ES-I3 (cell line): ENCODE results near the gene CDK2AP2.

Experiments
- H3K36me3 ChIP-seq: 2 replicates; pipeline ENCODE4 v1.6.1; 2013; ENCODE audit warnings: mild to moderate bottlenecking, low read length, control low read depth, moderate library complexity; ENCODE audit not compliant: insufficient read depth
- H3K4me1 ChIP-seq: 2 replicates; pipeline ENCODE4 v1.6.1; 2013; ENCODE audit warnings: mild to moderate bottlenecking, control low read depth, low read length; ENCODE audit not compliant: insufficient read depth
- H3K9ac ChIP-seq: 2 replicates; pipeline ENCODE4 v1.6.1; 2013; ENCODE audit warnings: low read depth, mild to moderate bottlenecking, low read length, moderate library complexity
- H3K9me3 ChIP-seq: 2 replicates; pipeline ENCODE4 v1.6.1; 2013; ENCODE audit warnings: mild to moderate bottlenecking, low read length, moderate library complexity; ENCODE audit not compliant: control insufficient read depth, insufficient read depth

Gene CDK2AP2

DNA sequence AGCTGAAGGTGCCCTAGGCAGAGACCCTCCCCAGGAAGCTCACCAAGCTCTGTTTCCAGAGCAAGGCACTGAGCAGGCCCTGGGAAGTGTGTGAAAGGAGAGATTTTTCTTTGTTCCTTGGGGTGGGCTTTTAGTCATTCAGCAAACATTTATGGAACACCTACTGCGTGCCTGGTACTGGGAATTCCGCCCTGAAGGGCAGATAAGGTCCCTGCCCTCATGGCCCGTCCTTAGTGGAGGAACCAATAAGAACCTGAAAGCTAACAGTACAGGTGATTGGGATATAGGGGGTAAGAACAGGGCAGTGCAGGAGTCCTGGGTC is 42.8 kb downstream of the CDK2AP2 start:
- peaks cover 3% of the 10 kb centered on the region for H3K4me1 ChIP-seq

DNA sequence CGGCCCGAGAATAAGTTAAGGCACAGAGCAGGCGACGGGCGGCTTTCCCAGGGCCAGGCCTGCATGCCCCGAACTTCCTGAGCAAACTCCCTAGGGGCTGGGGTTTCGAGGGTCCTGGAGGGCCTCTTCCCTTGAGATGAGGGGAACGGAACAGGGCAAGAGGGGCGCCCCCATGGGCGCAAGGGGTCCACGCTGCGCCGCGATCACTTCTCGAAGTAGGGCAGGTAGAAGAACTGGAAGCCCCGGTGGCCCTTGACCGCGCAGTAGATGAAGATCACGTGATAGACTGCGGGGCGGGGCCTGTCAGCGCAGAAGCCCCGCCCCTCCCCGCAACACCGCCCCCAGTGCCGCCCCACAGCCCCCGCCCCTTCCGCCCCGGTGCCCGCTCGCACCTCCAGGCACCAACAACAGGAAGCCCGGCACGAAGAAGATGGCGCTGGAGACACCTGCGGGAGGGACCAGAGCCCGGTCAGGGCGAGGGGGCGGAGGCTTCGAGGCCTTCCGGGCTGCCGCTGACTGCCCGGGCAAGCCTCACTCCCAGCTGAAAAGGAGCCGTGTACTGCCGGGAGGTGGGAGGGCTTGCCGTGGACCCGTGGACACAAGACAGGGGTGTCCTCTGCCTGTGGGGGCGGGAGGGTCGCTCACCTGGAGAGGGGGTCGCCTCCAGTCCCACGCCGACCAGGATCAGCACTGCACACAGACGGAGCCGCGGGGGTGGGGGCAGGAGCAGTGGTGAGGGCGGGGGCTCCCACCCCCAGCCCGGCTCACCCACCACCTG is 43.4 kb downstream of the CDK2AP2 start:
- Histone ChIP-seq H3K36me3 (no peaks in the 10 kb centered on the region), H3K4me1 (peaks cover 3% of the 10 kb centered on the region), H3K9me3 (no peaks in the 10 kb centered on the region), H3K9ac (peak overlapping the region; percentile 61)

More for the DNA sequence above, 42.8 kb downstream of the CDK2AP2 start:
- Histone ChIP-seq H3K9ac (peak overlapping the region; percentile 42), H3K9me3 (no peaks in the 10 kb centered on the region), H3K36me3 (no peaks in the 10 kb centered on the region)

DNA sequence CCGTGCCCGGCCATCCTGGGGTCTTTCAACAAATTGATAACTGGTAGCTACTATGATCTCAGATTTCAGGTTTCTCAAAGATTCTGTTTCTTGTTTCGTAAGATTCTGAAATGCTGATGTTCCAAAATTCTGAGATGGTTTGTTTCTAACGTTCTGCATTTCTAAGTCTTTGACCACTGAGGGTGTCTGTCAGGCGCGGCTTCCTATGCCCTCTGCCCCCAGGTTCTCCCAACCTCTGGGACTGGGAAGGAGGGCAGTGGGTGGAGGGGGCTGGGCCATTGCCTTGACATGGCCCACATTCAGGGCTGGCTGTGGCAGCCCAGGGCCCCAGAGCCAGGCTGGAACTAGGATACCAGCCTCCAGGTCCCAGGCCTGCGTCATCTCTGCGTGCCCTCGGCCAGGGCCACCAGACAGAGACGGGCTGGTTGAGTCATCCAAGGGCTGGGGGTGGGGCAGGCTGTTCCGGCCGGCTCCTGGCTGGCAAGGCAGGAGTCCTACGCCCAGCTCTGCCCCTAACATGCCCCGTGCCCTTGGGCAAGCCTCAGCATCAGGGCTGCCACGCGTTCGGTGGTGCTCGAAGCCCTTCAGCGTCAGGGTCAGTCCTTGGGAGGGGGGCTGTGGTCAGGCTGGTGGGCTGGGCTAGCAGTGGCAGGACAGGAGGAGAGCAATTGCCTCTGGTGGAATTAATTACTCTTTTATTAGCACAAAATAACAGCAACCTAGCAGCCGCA is 44.1 kb downstream of the CDK2AP2 start:
- H3K9me3 ChIP-seq: no peaks in the 10 kb centered on the region
- peak overlapping the region; percentile 61; the same call in 1 of the 2 replicates for H3K9ac ChIP-seq
- peaks cover 3% of the 10 kb centered on the region for H3K4me1 ChIP-seq
- no peaks in the 10 kb centered on the region for H3K36me3 ChIP-seq

DNA sequence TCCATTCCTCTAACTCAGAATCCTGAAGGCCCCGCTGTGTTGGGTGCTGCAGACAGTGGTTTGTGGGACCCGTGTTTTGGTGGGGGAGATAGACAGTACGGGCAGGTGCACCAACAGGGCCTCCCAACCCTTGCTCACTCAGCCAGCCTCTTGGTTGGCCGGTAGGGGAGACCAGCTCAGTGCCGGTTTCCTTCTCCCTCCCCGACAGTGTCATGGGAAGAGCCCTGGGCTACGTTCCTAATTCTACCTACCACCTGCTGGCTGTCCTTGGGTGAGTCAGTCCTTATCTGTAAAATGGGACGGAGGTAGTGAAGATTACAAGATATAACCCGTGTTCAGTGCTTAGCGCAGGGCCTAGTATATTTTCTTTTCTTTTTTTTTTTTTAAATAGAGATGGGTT is 44.8 kb downstream of the CDK2AP2 start:
- Histone ChIP-seq H3K9ac (no peak overlapping the region), H3K36me3 (no peaks in the 10 kb centered on the region), H3K9me3 (no peaks in the 10 kb centered on the region), H3K4me1 (peaks cover 3% of the 10 kb centered on the region)

DNA sequence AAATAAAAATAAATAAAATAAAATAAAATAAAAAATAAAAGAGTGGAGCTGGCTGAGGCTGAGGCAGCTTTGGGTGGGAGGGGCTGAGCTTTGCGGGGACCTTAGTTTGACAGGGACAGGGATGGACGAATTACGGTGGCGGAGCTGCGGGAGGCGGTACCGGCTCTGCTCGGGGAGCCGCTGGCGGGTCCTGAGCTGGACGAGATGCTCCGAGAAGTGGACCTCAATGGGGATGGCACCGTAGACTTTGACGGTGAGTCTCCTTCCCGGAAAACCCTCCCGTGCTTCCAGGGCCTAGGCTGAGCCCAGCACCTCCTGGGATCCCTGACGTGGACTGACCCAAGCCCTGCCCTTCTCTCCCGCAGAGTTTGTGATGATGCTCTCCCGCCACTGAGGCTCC is 49.7 kb downstream of the CDK2AP2 start:
- Histone ChIP-seq H3K9me3 (no peaks in the 10 kb centered on the region), H3K4me1 (no peaks in the 10 kb centered on the region; the same call in 1 of the 2 replicates), H3K9ac (no peak overlapping the region), H3K36me3 (no peaks in the 10 kb centered on the region)

DNA sequence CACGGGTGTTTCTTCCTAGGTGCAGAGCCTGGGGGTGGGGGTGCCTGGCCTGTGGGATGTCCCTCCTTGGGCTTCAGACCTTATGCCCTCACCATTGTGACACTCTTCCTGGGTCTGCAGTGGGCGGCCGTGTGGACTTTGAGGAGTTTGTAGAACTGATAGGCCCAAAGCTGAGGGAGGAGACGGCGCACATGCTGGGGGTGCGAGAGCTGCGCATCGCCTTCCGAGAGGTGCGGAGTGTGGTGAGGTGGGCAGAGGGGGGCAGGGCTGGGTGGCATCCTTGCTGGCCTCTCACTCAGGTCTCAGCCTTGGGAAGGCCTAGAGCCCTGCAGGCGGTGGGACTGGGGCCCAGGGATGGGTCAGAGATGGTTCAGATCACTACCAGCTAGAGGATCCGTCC is 50.5 kb downstream of the CDK2AP2 start:
- no peaks in the 10 kb centered on the region for H3K9me3 ChIP-seq
- H3K36me3 ChIP-seq: no peaks in the 10 kb centered on the region
- no peak overlapping the region for H3K9ac ChIP-seq
- H3K4me1 ChIP-seq: no peaks in the 10 kb centered on the region
